Posterior cingulate gyrus (tissue), 11 donors: ENCODE measurements around the gene CLPX.
A peak's percentile ranks its signal among the peaks of the same experiment; 100 is the strongest.
"Not testable (repeated sequence)": the region's sequence is repeated elsewhere in the genome, so short reads cannot be mapped to it uniquely, and the experiment has no call there.

Experiments
- DNase-seq, 10 donors: peaks; one replicate each; pipeline versions ENCODE4 v3.0.0 to v3.0.0-alpha.2; 2020 to 2021; ENCODE audit warnings: mixed read lengths in 3 of 10
- intact Hi-C: fragments of 100-400 bp; cut with DNase I; formaldehyde crosslinking; loops from one replicate; pipeline ENCODE4 v1.15.1; 2023

CLPX gene

GRCh38 chr15:65110676-65111292 is 74.4 kb downstream of the CLPX start:
- DNase-seq, result peak in 1 of 10 donors; percentile 30
- intact Hi-C loops, result no loop called here

GRCh38 chr15:65106011-65106590 is 79.0 kb downstream of the CLPX start:
- intact Hi-C loops, result no loop called here
- peak in 1 of 10 donors; percentile 33 for DNase-seq

- DNase-seq, result peak in 1 of 10 donors; percentile 43
- intact Hi-C loops, result no loop called here
Measured at GRCh38 chr15:65105038-65105437, 80.1 kb downstream of the CLPX start.

GRCh38 chr15:65102912-65103311 is 82.2 kb downstream of the CLPX start:
- intact Hi-C loops, result no loop called here

GRCh38 chr15:65101891-65102708 is 83.0 kb downstream of the CLPX start:
- intact Hi-C loops, result loop anchor here (1.0 kb wide), 1 partner anchor 48 kb away; no protein-coding TSS in a partner anchor

More at GRCh38 chr15:65102912-65103311, 82.2 kb downstream of the CLPX start:
- DNase-seq, result peak in 1 of 10 donors; percentile 20

GRCh38 chr15:65101411-65101890 is 83.7 kb downstream of the CLPX start:
- intact Hi-C loops, result loop anchor here (1.0 kb wide), 1 partner anchor 47 kb away; no protein-coding TSS in a partner anchor
- peak in 8 of 10 donors; percentile 59 to 93 (median 74) for DNase-seq

More at GRCh38 chr15:65101891-65102708, 83.0 kb downstream of the CLPX start:
- DNase-seq, result peak in 2 of 10 donors; percentile 79

GRCh38 chr15:65100442-65100841 is 84.7 kb downstream of the CLPX start:
- intact Hi-C loops, result no loop called here
- DNase-seq, result no peak

- intact Hi-C loops, DNase-seq: not testable (repeated sequence)
Measured at GRCh38 chr15:65099801-65100200, 85.3 kb downstream of the CLPX start.

GRCh38 chr15:65099336-65099735 is 85.8 kb downstream of the CLPX start:
- intact Hi-C loops, result no loop called here
- peak in 1 of 10 donors; percentile 57 for DNase-seq
